WTC11 (cell line): ENCODE results near the gene RBCK1. TPM values are rescaled to one million over a fixed set of nuclear protein-coding genes. Genes with fewer than 3 reads are reported as not detected.

Source experiments
- ATAC-seq: fragments of 200-7000 bp; cut with Tn5 transposase; 2 replicates; pipeline ENCODE4 v1.10.0; 2021; ENCODE audit warnings: mild to moderate bottlenecking, moderate library complexity
- CTCF ChIA-PET: fragments of 300-600 bp; sonication (Branson Sonifier 250); formaldehyde crosslinking; loops from one replicate; lab custom pipeline; 2021; ENCODE audit warnings: antibody characterized with exemption; lab: Charles Lee
- POLR2A ChIA-PET: fragments of 350-600 bp; sonication (Branson Sonifier 250); formaldehyde crosslinking; loops from one replicate; lab custom pipeline; 2021; ENCODE audit warnings: antibody characterized with exemption; lab: Charles Lee
- DNase-seq: peaks from one replicate; pipeline ENCODE4 v3.0.0; 2021; ENCODE audit warnings: low spot score
- H3K27ac Mint-ChIP-seq: 2 replicates; pipeline ENCODE4 v1.8.0; 2021; ENCODE audit warnings: mixed read lengths
- H3K27me3 Mint-ChIP-seq: 2 replicates; pipeline ENCODE4 v1.8.0; 2021; ENCODE audit warnings: low read depth, mild to moderate bottlenecking, moderate library complexity, mixed read lengths
- H3K36me3 Mint-ChIP-seq: 2 replicates; pipeline ENCODE4 v1.8.0; 2021; ENCODE audit warnings: mixed read lengths
- H3K4me1 Mint-ChIP-seq: 2 replicates; pipeline ENCODE4 v1.8.0; 2022; ENCODE audit warnings: mixed read lengths
- H3K4me3 Mint-ChIP-seq: 2 replicates; pipeline ENCODE4 v1.8.0; 2021; ENCODE audit warnings: mild to moderate bottlenecking, moderate library complexity, mixed read lengths
- H3K9me3 Mint-ChIP-seq: 2 replicates; pipeline ENCODE4 v1.8.0; 2021; ENCODE audit warnings: mixed read lengths
- FOXP1 ChIP-seq: sonication (generic); formaldehyde crosslinking; IDR thresholded peaks from 2 replicates; pipeline ENCODE4 v1.8.0; 2022; ENCODE audit warnings: missing genetic modification reagents, mild to moderate bottlenecking, moderate library complexity, borderline replicate concordance
- GABPB1 ChIP-seq: sonication (generic); formaldehyde crosslinking; IDR thresholded peaks from 2 replicates; pipeline ENCODE4 v1.8.1; 2023; ENCODE audit warnings: mild to moderate bottlenecking, missing genetic modification reagents
- GTF2I ChIP-seq: fragments of 250-450 bp; sonication (Bioruptor Pico); conservative IDR thresholded peaks from 2 replicates; pipeline ENCODE4 v1.4.0; 2021; ENCODE audit warnings: mild to moderate bottlenecking
- MLX ChIP-seq: sonication (generic); formaldehyde crosslinking; IDR thresholded peaks from 2 replicates; pipeline ENCODE4 v1.8.1; 2023; ENCODE audit warnings: mild to moderate bottlenecking, missing genetic modification reagents, moderate library complexity
- MXD4 ChIP-seq: fragments of 250-450 bp; sonication (Bioruptor Pico); IDR thresholded peaks from 2 replicates; pipeline ENCODE4 v1.8.0; 2021; ENCODE audit warnings: mild to moderate bottlenecking, moderate library complexity, borderline replicate concordance
- NFATC4 ChIP-seq: fragments of 250-450 bp; sonication (Bioruptor Pico); IDR thresholded peaks from 2 replicates; pipeline ENCODE4 v1.9.0; 2021; ENCODE audit warnings: mild to moderate bottlenecking
- PRRX2 ChIP-seq: fragments of 250-450 bp; sonication (Bioruptor Pico); IDR thresholded peaks from 2 replicates; pipeline ENCODE4 v1.8.0; 2021; ENCODE audit warnings: mild to moderate bottlenecking
- RORB ChIP-seq: fragments of 250-450 bp; sonication (Bioruptor Pico); IDR thresholded peaks from 2 replicates; pipeline ENCODE4 v1.9.0; 2021; ENCODE audit warnings: mild to moderate bottlenecking
- TP53 ChIP-seq: sonication (generic); formaldehyde crosslinking; IDR thresholded peaks from 2 replicates; pipeline ENCODE4 v1.8.1; 2023; ENCODE audit warnings: mild to moderate bottlenecking, missing genetic modification reagents
- ZNF121 ChIP-seq: sonication (generic); formaldehyde crosslinking; IDR thresholded peaks from 2 replicates; pipeline ENCODE4 v1.8.0; 2023; ENCODE audit warnings: missing genetic modification reagents
- ZNF532 ChIP-seq: fragments of 250-450 bp; sonication (Bioruptor Pico); IDR thresholded peaks from 2 replicates; pipeline ENCODE4 v1.9.0; 2021; ENCODE audit warnings: mild to moderate bottlenecking, borderline replicate concordance
- total RNA-seq: library from RNA; stranded (reverse); gene quantifications from 3 replicates; pipeline ENCODE4 v1.2.3, GENCODE V29; 2021
- TF ChIP-seq, protein P1 (sequence below): sonication (generic); formaldehyde crosslinking; IDR thresholded peaks from 2 replicates; pipeline ENCODE4 v1.8.1; 2023; ENCODE audit warnings: mild to moderate bottlenecking, moderate library complexity, missing genetic modification reagents
- TF ChIP-seq, protein P2 (sequence below): sonication (generic); formaldehyde crosslinking; IDR thresholded peaks from 2 replicates; pipeline ENCODE4 v1.8.1; 2022; ENCODE audit warnings: mild to moderate bottlenecking, missing genetic modification reagents, moderate library complexity, borderline replicate concordance
- TF ChIP-seq, protein P3 (sequence below): sonication (generic); formaldehyde crosslinking; IDR thresholded peaks from 2 replicates; pipeline ENCODE4 v1.8.0; 2022; ENCODE audit warnings: mild to moderate bottlenecking, missing genetic modification reagents
- TF ChIP-seq, protein P4 (sequence below): sonication (generic); formaldehyde crosslinking; conservative IDR thresholded peaks from 2 replicates; pipeline ENCODE4 v1.8.1; 2022; ENCODE audit warnings: mild to moderate bottlenecking, missing genetic modification reagents
- TF ChIP-seq, protein P5 (sequence below): sonication (generic); formaldehyde crosslinking; IDR thresholded peaks from 2 replicates; pipeline ENCODE4 v1.8.1; 2023; ENCODE audit warnings: mild to moderate bottlenecking, missing genetic modification reagents

Gene RBCK1
- total RNA-seq, 1 experiment from 2014 or later, result 75.2 TPM

- no peaks in the 10 kb centered on the region for H3K9me3 Mint-ChIP-seq
- no peak for ATAC-seq
- no peak overlapping the region for H3K27ac Mint-ChIP-seq
- CTCF ChIA-PET, result interaction anchor here (1.0 to 1.5 kb wide), 3 partner anchors 12 to 319 kb away, joined by 3 to 7 read pairs (median 4); partner anchors contain the start of gene RBCK1
- no peak for TF ChIP-seq TP53 (CRISPR knock-in tag)
- TF ChIP-seq ZNF532, result no peak
- TF ChIP-seq GABPB1 (CRISPR knock-in tag), result no peak
- TF ChIP-seq, protein P1, sequence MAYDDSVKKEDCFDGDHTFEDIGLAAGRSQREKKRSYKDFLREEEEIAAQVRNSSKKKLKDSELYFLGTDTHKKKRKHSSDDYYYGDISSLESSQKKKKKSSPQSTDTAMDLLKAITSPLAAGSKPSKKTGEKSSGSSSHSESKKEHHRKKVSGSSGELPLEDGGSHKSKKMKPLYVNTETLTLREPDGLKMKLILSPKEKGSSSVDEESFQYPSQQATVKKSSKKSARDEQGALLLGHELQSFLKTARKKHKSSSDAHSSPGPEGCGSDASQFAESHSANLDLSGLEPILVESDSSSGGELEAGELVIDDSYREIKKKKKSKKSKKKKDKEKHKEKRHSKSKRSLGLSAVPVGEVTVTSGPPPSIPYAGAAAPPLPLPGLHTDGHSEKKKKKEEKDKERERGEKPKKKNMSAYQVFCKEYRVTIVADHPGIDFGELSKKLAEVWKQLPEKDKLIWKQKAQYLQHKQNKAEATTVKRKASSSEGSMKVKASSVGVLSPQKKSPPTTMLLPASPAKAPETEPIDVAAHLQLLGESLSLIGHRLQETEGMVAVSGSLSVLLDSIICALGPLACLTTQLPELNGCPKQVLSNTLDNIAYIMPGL (CRISPR knock-in tag), result no peak
- TF ChIP-seq GTF2I (CRISPR knock-in tag), result no peak
- POLR2A ChIA-PET, result interaction anchor here (1.0 kb wide), 1 partner anchor 12 kb away, joined by 5 read pairs; no protein-coding TSS in a partner anchor
- no peak overlapping the region for H3K4me3 Mint-ChIP-seq
- no peak for DNase-seq
- no peaks in the 10 kb centered on the region for H3K27me3 Mint-ChIP-seq
- peaks cover 48% of the 10 kb centered on the region for H3K36me3 Mint-ChIP-seq
- no peaks in the 10 kb centered on the region; the same call in 1 of the 2 replicates for H3K4me1 Mint-ChIP-seq
Observed at GRCh38 chr20:419556-420165, 11.6 kb downstream of the RBCK1 start.

GRCh38 chr20:420166-420620 is 12.1 kb downstream of the RBCK1 start:
- Mint-ChIP-seq H3K9me3 (no peaks in the 10 kb centered on the region), H3K27ac (no peak overlapping the region), H3K4me1 (no peaks in the 10 kb centered on the region; the same call in 1 of the 2 replicates), H3K27me3 (no peaks in the 10 kb centered on the region), H3K4me3 (no peak overlapping the region), H3K36me3 (peaks cover 48% of the 10 kb centered on the region)
- CTCF ChIA-PET, result interaction anchor here (1.1 to 1.5 kb wide), 3 partner anchors 12 to 57 kb away, joined by 4 to 7 read pairs (median 5); partner anchors contain the start of gene RBCK1
- POLR2A ChIA-PET, result interaction anchor here (1.0 kb wide), 1 partner anchor 13 kb away, joined by 5 read pairs; no protein-coding TSS in a partner anchor
- TF ChIP-seq ZNF121 (CRISPR knock-in tag) (no peak), MLX (no peak), RORB (CRISPR knock-in tag) (no peak)
- TF ChIP-seq, protein P2, sequence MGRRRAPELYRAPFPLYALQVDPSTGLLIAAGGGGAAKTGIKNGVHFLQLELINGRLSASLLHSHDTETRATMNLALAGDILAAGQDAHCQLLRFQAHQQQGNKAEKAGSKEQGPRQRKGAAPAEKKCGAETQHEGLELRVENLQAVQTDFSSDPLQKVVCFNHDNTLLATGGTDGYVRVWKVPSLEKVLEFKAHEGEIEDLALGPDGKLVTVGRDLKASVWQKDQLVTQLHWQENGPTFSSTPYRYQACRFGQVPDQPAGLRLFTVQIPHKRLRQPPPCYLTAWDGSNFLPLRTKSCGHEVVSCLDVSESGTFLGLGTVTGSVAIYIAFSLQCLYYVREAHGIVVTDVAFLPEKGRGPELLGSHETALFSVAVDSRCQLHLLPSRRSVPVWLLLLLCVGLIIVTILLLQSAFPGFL, result no peak
- TF ChIP-seq, protein P3, sequence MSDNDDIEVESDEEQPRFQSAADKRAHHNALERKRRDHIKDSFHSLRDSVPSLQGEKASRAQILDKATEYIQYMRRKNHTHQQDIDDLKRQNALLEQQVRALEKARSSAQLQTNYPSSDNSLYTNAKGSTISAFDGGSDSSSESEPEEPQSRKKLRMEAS, result no peak
- DNase-seq (no peak), ATAC-seq (no peak)

- no peaks in the 10 kb centered on the region for H3K27me3 Mint-ChIP-seq
- TF ChIP-seq NFATC4, result no peak
- TF ChIP-seq, protein P4, sequence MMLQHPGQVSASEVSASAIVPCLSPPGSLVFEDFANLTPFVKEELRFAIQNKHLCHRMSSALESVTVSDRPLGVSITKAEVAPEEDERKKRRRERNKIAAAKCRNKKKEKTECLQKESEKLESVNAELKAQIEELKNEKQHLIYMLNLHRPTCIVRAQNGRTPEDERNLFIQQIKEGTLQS (CRISPR knock-in tag), result no peak
- TF ChIP-seq FOXP1 (CRISPR knock-in tag), result peak; percentile 41; the same call in 1 of the 2 replicates
- no peak for TF ChIP-seq MXD4 (CRISPR knock-in tag)
- TF ChIP-seq, protein P5, sequence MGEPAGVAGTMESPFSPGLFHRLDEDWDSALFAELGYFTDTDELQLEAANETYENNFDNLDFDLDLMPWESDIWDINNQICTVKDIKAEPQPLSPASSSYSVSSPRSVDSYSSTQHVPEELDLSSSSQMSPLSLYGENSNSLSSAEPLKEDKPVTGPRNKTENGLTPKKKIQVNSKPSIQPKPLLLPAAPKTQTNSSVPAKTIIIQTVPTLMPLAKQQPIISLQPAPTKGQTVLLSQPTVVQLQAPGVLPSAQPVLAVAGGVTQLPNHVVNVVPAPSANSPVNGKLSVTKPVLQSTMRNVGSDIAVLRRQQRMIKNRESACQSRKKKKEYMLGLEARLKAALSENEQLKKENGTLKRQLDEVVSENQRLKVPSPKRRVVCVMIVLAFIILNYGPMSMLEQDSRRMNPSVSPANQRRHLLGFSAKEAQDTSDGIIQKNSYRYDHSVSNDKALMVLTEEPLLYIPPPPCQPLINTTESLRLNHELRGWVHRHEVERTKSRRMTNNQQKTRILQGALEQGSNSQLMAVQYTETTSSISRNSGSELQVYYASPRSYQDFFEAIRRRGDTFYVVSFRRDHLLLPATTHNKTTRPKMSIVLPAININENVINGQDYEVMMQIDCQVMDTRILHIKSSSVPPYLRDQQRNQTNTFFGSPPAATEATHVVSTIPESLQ (CRISPR knock-in tag), result no peak
- TF ChIP-seq PRRX2 (CRISPR knock-in tag), result no peak
- H3K4me3 Mint-ChIP-seq, result no peak overlapping the region
- peak; percentile 83 for ATAC-seq
- CTCF ChIA-PET, result interaction anchor here (1.1 to 1.5 kb wide), 3 partner anchors 11 to 58 kb away, joined by 4 to 7 read pairs (median 5); partner anchors contain the start of gene RBCK1
- peak; percentile 74 for DNase-seq
- no peaks in the 10 kb centered on the region for H3K9me3 Mint-ChIP-seq
- POLR2A ChIA-PET, result no interaction called here
- H3K27ac Mint-ChIP-seq, result no peak overlapping the region; the same call in 1 of the 2 replicates
- no peaks in the 10 kb centered on the region; the same call in 1 of the 2 replicates for H3K4me1 Mint-ChIP-seq
- H3K36me3 Mint-ChIP-seq, result peaks cover 42% of the 10 kb centered on the region
Observed at GRCh38 chr20:420721-421574, 12.8 kb downstream of the RBCK1 start.
